H4 (cell line): ENCODE results near the gene HPN. TPM values are rescaled to one million over a fixed set of nuclear protein-coding genes. Genes with fewer than 3 reads are reported as not detected.
"Not testable (repeated sequence)": the region's sequence is repeated elsewhere in the genome, so short reads cannot be mapped to it uniquely, and the experiment has no call there.

Experiments used
- DNase-seq: peaks from one replicate; pipeline ENCODE4 v3.0.0-alpha.2; 2015; ENCODE audit warnings: low spot score
- total RNA-seq: library from RNA; depleted of rRNA; stranded (reverse); fragments of >200 nt; shearing (Covaris generic); gene quantifications from 2 replicates; pipeline ENCODE4 v1.2.3, GENCODE V29; 2014; rRNA removed

The HPN gene
- total RNA-seq, result not detected in 2 replicates

DNA sequence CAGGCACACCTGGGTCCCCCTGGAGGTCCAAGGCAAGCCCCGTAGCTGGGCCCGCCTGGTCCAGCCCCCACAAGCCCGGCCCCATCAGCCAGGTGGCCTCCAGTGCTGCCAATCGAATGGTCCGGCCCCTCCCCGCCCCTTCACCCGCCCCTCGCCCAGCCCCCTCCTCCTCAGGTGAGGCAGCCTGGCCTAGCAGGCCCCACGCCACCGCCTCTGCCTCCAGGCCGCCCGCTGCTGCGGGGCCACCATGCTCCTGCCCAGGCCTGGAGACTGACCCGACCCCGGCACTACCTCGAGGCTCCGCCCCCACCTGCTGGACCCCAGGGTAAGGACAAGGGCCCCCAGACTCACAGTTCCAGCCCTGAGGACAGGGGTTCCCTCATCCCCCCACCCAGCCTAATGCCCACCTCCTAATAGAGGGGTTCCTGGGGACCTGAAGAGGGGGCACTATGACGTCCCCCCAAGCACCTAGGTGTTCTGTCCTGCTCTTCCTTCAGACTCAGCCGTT, at the start of gene HPN:
Gene HPN, plus strand, starts transcription at position 174 of the 508 bp plus-strand sequence. CDS start 786 bp downstream, outside the sequence.
- DNase-seq, result no peak

DNA sequence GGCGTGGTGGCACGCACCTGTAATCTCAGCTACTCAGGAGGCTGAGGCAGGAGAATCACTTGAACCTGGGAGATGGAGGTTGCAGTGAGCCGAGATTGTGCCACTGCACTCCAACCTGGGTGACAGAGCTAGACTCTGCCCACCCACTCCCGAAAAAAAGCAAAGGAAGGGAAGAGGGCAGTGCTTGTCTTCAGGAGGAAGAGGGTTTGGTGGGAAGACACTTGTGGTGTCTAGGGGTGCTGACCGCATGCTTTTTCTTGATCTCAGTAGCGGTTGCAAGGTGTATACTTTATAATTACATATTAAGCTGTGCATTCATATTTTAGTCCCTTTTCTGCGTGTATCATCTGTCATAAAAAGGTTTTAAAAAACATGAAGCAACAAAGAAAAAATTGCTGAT, 48.9 kb upstream of the HPN start:
- DNase-seq, result not testable (repeated sequence)

DNA sequence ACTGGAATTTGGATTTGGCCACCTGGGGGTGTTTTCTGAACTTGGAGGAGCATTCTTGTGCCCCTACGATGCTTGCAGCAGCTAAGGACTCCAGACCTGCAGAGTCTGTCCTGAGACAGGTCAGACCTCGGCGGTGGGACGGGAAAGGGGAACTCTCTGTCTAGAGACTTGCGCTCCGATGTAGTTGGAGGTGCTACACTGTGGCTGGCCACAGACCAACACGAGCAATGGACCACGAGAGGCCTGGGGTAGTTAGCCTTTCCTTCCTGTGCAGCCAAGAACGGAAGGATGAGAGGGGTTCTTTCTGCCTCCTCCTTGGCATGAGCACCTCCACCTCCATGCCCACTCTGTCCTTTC, 47.3 kb upstream of the HPN start:
- DNase-seq, result no peak

DNA sequence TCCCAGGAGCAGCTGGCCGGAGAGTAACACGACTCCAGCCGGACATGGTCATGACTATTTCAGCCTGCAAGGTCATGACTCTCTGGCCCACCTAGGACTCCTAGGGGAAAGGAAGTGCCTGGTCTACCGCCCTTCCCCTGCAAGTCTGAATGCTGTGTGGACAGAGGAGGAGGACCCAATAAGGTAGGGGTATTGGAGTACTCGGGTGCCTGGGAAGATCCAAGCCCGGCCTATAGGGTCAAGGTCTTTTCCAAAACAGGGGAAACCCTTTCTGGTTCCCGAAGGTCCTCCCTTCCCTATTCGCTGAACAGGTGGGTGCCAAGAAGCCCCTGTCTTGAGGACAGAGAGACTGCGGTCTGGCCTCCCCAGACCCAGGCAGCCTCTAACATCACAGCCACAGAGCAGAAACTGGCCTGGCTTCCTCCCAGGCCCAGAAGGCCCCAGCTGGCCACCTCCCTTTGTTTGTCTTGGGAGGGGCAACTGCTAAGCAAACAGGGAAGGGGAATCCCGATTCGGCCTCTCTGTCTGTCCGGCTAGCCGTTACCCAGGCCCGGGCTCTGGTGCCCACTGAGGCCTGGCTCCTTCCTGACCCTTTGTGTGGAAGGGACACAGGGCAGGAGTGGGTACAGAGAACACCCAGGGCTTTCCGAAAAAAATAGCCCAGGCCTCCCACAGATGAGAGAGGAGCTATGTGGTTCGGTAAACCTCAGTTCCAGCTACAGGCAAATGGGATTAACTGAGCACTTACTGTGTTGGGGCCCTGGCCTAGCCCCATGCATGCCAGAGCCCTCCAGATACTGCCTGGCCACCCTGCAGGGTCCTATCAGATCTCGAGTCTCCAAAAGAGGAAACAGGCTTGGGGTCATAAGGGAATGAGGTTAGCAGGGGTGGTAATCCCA, 46.6 kb upstream of the HPN start:
- DNase-seq, result no peak

GRCh38 chr19:34995551-34995950, 46.0 kb upstream of the HPN start:
- DNase-seq, result no peak

GRCh38 chr19:34997071-34997617, 44.4 kb upstream of the HPN start:
- no peak for DNase-seq

- DNase-seq, result not testable (repeated sequence)
These were observed 43.3 kb upstream of the HPN start for GRCh38 chr19:34998224-34998623.

DNA sequence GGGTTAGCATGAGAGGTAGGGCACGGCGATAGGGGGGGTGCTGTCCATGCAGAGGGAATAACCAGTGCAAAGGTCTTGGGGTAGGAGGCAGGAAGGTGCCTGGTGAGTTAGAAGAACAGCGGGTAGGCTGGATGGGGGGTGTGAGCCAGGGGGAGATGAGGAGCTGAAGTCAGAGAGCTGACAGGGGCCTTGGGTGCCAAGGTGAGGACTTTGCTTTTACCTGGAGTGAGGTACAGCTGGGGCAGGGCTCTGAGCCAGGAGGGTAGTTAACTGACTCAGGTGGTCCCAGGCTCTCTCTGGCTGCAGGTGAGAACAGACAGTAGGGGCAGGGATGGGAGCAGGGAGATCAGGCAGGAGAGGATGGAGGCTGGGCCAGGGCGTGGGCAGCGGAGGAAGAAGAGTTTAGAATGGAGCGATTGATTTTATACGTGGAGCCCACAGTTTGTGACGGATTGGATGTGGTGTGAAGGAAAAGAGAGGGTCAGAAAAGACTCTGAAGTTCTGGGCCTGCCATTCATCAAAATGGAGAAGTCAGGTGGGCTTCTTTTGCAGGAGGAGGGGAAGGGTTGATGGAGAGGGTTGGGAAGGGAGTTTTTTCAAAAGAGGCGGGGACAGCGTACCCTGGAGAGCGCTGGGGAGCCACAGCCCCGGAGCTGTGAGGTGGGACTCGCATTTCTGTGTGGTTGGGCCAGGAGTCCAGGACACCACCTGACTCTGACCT, 42.6 kb upstream of the HPN start:
- DNase-seq, result no peak

GRCh38 chr19:34999498-35000337, 41.8 kb upstream of the HPN start, which contains the start of gene GRAMD1A:
Gene GRAMD1A (plus strand): TSS chr19:35000323. CDS start chr19:35000479, 156 bp downstream.
- DNase-seq, result peak; percentile 89

GRCh38 chr19:35000338-35000646, 41.2 kb upstream of the HPN start:
- no peak for DNase-seq

DNA sequence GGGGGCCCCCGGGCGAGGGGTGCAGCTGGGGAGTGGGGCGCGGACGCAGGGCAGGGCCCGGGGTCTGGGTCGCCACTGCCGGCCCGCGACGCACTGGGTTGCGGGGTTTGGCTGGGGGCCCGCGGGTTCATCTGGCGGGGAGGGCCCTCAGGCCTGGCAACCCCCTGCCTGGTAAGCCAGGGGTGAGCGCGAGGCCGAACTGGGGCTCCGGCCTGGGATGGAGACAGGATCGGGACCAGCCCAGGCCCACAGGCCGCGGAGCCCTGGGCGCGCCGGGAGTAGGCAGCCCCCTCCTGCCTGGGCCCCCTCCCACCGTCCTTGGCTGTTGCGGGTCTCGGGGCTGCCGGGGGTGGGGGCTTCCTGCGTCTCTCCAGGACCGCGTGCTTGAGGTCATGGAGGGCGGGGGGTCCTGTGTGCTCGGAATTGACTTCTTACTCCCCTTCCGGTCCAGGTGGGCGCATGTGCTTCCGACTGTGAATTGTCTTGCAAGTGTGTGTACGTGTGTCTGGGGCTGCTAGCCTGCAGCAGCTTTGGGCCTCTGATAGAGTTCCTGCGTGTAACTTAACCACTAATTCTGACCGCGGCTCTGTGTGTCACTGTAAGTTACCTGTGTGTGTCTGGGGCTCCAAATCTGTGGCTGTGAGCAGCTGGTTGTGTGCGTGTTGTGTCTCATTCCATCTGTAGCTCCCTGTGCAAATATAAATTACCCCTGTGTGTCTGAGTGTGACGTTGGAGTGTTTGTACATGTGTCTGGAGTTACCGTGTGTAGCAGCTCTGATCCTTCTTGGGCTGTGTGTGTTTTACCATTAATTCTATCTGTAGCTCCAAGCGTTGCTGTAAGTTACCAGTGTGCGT, 40.6 kb upstream of the HPN start:
- DNase-seq, result peak; percentile 61

DNA sequence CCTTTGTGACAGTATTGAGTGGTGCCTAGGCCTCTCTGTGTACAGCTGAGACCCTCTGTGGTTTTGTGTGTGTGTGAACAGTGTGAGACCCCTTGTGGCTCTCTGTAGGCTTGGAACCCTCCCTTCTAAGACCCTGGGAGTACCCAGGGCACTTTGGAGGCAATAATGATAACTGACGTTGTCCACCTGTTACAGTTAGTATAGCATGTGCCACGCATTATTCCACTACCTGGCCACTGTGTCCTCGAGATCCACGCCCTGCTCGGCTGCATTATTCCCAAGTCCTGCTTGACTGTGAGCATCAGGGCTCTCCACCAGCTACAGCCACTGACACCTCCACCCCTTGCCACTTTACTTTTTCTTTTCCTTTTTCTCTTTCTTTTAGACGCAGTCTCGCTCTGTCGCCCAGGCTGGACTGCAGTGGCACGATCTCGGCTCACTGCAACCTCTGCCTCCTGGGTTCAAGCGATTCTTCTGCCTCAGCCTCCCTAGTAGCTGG, 39.4 kb upstream of the HPN start:
- DNase-seq, result no peak

DNA sequence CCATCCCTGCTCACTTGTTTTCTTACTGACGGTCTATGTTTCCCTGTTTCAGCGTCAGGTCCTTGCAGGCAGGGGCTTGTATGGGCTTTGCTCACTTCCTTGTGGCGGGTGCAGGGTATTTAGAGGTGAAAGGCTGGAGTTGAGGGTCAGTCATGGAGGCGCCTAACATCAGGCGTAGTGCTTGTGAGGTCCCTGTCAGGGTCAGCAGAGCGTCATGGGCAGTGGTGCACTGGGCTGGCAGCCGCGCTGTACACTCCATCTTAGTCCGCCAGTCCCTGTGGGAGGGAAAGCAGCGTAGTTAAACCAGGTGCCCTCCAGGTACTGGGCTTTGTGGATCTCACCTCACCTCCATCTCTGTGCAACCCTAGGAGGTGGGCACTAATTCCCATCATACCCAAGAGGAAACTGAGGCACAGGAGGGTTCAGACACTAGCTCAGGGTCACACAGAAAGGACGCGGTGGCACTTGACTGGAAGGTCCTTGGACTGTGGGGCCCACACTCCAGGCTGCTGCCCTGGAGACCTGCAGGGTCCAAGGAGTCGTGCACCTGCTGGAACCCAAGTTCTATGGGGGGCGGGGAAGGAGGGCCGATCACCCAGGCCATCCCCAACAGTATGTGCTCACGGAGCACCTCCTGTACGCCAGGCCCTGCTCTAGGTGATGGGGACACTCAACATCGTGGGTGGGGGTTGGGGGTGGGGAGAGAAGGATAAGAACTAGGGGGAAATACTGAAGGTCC, 36.8 kb upstream of the HPN start:
- DNase-seq, result no peak

- no peak for DNase-seq
These were observed 36.1 kb upstream of the HPN start for GRCh38 chr19:35005256-35005977.

DNA sequence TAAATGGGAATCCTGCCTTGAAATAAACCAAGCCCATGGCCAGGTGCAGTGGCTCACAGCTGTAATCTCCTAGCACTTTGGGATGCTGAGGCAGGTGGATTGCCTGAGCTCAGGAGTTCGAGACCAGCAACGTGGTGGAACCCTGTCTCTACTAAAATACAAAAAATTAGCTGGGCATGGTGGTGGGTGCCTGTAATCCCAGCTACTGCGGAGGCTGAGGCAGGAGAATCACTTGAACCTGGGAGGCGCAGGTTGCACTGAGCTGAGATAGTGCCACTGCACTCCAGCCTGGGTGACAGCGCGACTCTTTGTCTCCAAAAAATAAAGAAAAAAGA, 35.5 kb upstream of the HPN start:
- DNase-seq, result not testable (repeated sequence)

DNA sequence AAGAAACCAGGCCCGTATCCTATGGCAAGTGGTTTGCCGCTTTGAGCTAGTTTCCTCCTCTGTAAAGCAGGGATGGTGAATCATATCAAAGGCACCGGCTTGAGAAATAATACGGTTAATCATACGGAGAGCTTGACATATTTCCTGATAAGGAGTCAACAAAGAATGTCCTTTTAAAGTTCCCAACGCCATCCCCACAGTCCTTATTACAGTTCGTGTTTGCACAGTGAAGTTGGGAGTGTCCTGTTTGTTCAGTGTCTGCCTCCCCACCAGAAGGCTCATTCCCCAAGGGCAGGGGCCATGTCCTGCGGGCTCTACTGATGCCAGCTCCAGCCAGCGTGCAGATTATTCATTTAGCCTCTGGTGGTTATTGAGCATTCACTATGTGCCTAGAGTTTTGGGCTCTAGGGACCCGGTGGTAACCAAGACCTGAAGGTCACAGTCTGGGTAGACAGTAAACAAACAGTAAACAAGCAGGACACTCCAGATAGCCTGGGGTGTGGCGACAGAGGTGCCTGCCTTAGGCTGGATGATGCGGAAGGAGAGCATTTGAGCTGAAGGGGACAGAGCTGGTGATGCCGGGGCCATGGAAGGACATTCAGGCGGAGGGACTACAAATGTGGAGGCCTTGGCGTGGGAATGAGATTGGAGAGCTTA, 35.1 kb upstream of the HPN start:
- DNase-seq, result no peak

GRCh38 chr19:35006999-35007365, 34.5 kb upstream of the HPN start:
- DNase-seq, result no peak

GRCh38 chr19:35007427-35007826, 34.1 kb upstream of the HPN start:
- DNase-seq, result not testable (repeated sequence)

GRCh38 chr19:35008891-35009341, 32.6 kb upstream of the HPN start:
- no peak for DNase-seq
